ENCODE results near the gene UBE4B. TPM values are rescaled to one million over a fixed set of nuclear protein-coding genes. Genes with fewer than 3 reads are reported as not detected.

UBE4B gene
- total and polyA plus RNA-seq, 2 of the 13 experiments (the other 11 are each of a cell fraction or from before 2014, with no cell fraction given) = 15.2 to 24.8 TPM

GRCh38 chr1:10210841-10211804 is 178.4 kb downstream of the UBE4B start (continued):
- no peak for TF ChIP-seq MED1 (CRISPR knock-in tag; IDR thresholded peaks at IDR 0.05)
- no peak for TF ChIP-seq FOXK2 (IDR thresholded peaks at IDR 0.05)
- TF ChIP-seq NPAS2 (CRISPR knock-in tag; IDR thresholded peaks at IDR 0.05; ENCODE audit: borderline replicate concordance) = no peak
- TF ChIP-seq TCF7 (IDR thresholded peaks at IDR 0.05; ENCODE audit: low read depth) = no peak
- peak; percentile 27; the same call in 1 of the 2 replicates for TF ChIP-seq ATF7-NPFF (CRISPR knock-in tag; IDR thresholded peaks at IDR 0.05; ENCODE audit: low read depth)
- TF ChIP-seq HOXD1 (CRISPR knock-in tag; IDR thresholded peaks at IDR 0.05) = no peak
- no peak for TF ChIP-seq ZNF572 (CRISPR knock-in tag; IDR thresholded peaks at IDR 0.05)
- TF ChIP-seq BRD4 (CRISPR knock-in tag; IDR thresholded peaks at IDR 0.05) = no peak
- peak; percentile 53; the same call in 1 of the 2 replicates for TF ChIP-seq GLI4 (CRISPR knock-in tag; IDR thresholded peaks at IDR 0.05; ENCODE audit: borderline replicate concordance)
- no peak for TF ChIP-seq ZNF768 (CRISPR knock-in tag; IDR thresholded peaks at IDR 0.05)
- no peak for TF ChIP-seq CHCHD3 (CRISPR knock-in tag; IDR thresholded peaks at IDR 0.05)
- no peak for TF ChIP-seq MBD4 (IDR thresholded peaks at IDR 0.05; ENCODE audit: borderline replicate concordance, low read length)
- peak; percentile 36 for TF ChIP-seq ZFY (CRISPR knock-in tag; IDR thresholded peaks at IDR 0.05)
- no peak for TF ChIP-seq ZNF878 (CRISPR knock-in tag; IDR thresholded peaks at IDR 0.05)
- TF ChIP-seq SMC3 (IDR thresholded peaks at IDR 0.05; ENCODE audit: low read length) = no peak
- no peak for TF ChIP-seq ONECUT2 (CRISPR knock-in tag; IDR thresholded peaks at IDR 0.05)
- no peak for TF ChIP-seq ZNF24 (IDR thresholded peaks at IDR 0.05)
- no peak for TF ChIP-seq ZNF562 (CRISPR knock-in tag; IDR thresholded peaks at IDR 0.05; ENCODE audit: borderline replicate concordance)
- peak; percentile 27; the same call in 1 of the 2 replicates for TF ChIP-seq SOX13 (IDR thresholded peaks at IDR 0.05)
- peak in 1 of 2 experiments; percentile 68; a peak in 2 of 4 replicates for TF ChIP-seq SOX13 (CRISPR knock-in tag; conservative IDR thresholded peaks at IDR 0.05 in 1 of 2, IDR thresholded peaks at IDR 0.05 in 1 of 2)
- TF ChIP-seq NR2F6 (IDR thresholded peaks at IDR 0.05) = no peak
- no peak for TF ChIP-seq NR2F6 (CRISPR knock-in tag; IDR thresholded peaks at IDR 0.05)
- TF ChIP-seq, protein P1, sequence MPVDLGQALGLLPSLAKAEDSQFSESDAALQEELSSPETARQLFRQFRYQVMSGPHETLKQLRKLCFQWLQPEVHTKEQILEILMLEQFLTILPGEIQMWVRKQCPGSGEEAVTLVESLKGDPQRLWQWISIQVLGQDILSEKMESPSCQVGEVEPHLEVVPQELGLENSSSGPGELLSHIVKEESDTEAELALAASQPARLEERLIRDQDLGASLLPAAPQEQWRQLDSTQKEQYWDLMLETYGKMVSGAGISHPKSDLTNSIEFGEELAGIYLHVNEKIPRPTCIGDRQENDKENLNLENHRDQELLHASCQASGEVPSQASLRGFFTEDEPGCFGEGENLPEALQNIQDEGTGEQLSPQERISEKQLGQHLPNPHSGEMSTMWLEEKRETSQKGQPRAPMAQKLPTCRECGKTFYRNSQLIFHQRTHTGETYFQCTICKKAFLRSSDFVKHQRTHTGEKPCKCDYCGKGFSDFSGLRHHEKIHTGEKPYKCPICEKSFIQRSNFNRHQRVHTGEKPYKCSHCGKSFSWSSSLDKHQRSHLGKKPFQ (CRISPR knock-in tag; IDR thresholded peaks at IDR 0.05; ENCODE audit: insufficient replicate concordance) = no peak
- no peak for TF ChIP-seq ATRX (CRISPR knock-in tag; IDR thresholded peaks at IDR 0.05; ENCODE audit: borderline replicate concordance)
- no peak for TF ChIP-seq PLRG1 (conservative IDR thresholded peaks at IDR 0.05)
- no peak for TF ChIP-seq SALL2 (CRISPR knock-in tag; IDR thresholded peaks at IDR 0.05)
- TF ChIP-seq SRSF1 (optimal IDR thresholded peaks at IDR 0.05; ENCODE audit: low read depth, low read length) = peak; percentile 46
- no peak for TF ChIP-seq RBAK (CRISPR knock-in tag; IDR thresholded peaks at IDR 0.05)
- peak; percentile 39; the same call in 1 of the 2 replicates for TF ChIP-seq ZNF430 (CRISPR knock-in tag; IDR thresholded peaks at IDR 0.05)
- no peak for TF ChIP-seq ZNF382 (CRISPR knock-in tag; IDR thresholded peaks at IDR 0.05; ENCODE audit: borderline replicate concordance)
- TF ChIP-seq MED13 (CRISPR knock-in tag; IDR thresholded peaks at IDR 0.05) = no peak
- TF ChIP-seq ZNF292 (CRISPR knock-in tag; IDR thresholded peaks at IDR 0.05; ENCODE audit: borderline replicate concordance, low read depth) = no peak
- TF ChIP-seq KMT2B (CRISPR knock-in tag; IDR thresholded peaks at IDR 0.05) = peak; percentile 38
- no peak for TF ChIP-seq CBFB (CRISPR knock-in tag; IDR thresholded peaks at IDR 0.05)

All from HepG2 (cell line).